HepG2 (cell line): ENCODE measurements around the gene TTC6. TPM values are rescaled to one million over a fixed set of nuclear protein-coding genes. Genes with fewer than 3 reads are reported as not detected.

ENCODE experiments used
- DZIP1 ChIP-seq: sonication (generic); formaldehyde crosslinking; IDR thresholded peaks from 2 replicates; pipeline ENCODE4 v1.5.0; 2020; ENCODE audit warnings: mild to moderate bottlenecking, missing genetic modification reagents
- FOXM1 ChIP-seq: sonication (generic); formaldehyde crosslinking; IDR thresholded peaks from 2 replicates; pipeline ENCODE4 v1.5.0; 2020; ENCODE audit warnings: missing genetic modification reagents
- GFI1 ChIP-seq: sonication (generic); formaldehyde crosslinking; IDR thresholded peaks from 2 replicates; pipeline ENCODE4 v1.5.0; 2020; ENCODE audit warnings: missing genetic modification reagents, mild to moderate bottlenecking, borderline replicate concordance
- HMG20B ChIP-seq: conservative IDR thresholded peaks from 2 replicates; pipeline ENCODE4 v1.6.1; 2016; ENCODE audit warnings: missing genetic modification reagents, missing compliant biosample characterization
- HMGXB4 ChIP-seq, 2 experiments: sonication (generic) in 1 of 2; formaldehyde crosslinking in 1 of 2; IDR thresholded peaks; 2 replicates each; pipeline versions ENCODE4 v1.4.0 to v1.6.1; 2018 to 2020; ENCODE audit warnings: missing genetic modification reagents in 2 of 2, borderline replicate concordance in 1 of 2, low read depth in 1 of 2, mild to moderate bottlenecking in 1 of 2, missing biosample characterization in 1 of 2
- NFIB ChIP-seq: sonication (generic); formaldehyde crosslinking; IDR thresholded peaks from 2 replicates; pipeline ENCODE4 v1.9.0; 2021; ENCODE audit warnings: missing genetic modification reagents, mild to moderate bottlenecking, borderline replicate concordance
- RERE ChIP-seq: IDR thresholded peaks from 2 replicates; pipeline ENCODE4 v1.6.1; 2016; ENCODE audit warnings: low read depth, missing genetic modification reagents, missing compliant biosample characterization
- ZNF629 ChIP-seq: sonication (generic); formaldehyde crosslinking; conservative IDR thresholded peaks from 2 replicates; pipeline ENCODE4 v1.5.0; 2020; ENCODE audit warnings: missing genetic modification reagents
- ZNF883 ChIP-seq: sonication (generic); formaldehyde crosslinking; IDR thresholded peaks from 2 replicates; pipeline ENCODE4 v1.5.1; 2020; ENCODE audit warnings: mild to moderate bottlenecking, missing genetic modification reagents; ENCODE audit errors: not compliant biosample characterization
- polyA plus RNA-seq, 8 experiments: library from polyadenylated mRNA; depleted of rRNA in 3 of 8; stranded (reverse) in 7 of 8; unstranded in 1 of 8; fragments of >200 nt; fragmentation: Illumina TruSeq in 4 of 8; extraction: Trizol in 4 of 8; gene quantifications; 2 replicates each; pipeline versions ENCODE4 v1.2.1 to v1.2.3, GENCODE V29; 2011 to 2016; ENCODE audit warnings: low read depth in 4 of 8, missing spikeins in 1 of 8, mixed read lengths in 1 of 8; ENCODE audit not compliant: insufficient read depth in 1 of 8
- total RNA-seq, 5 experiments: library from RNA; depleted of rRNA; stranded (reverse); fragments of >200 nt; fragmentation: Illumina TruSeq; extraction: Trizol; gene quantifications; 2 replicates each; pipeline ENCODE4 v1.2.3, GENCODE V29; 2016; ENCODE audit warnings: low read depth in 1 of 5

TTC6 gene
- total and polyA plus RNA-seq, 2 of the 13 experiments (the other 11 are each of a cell fraction or from before 2014, with no cell fraction given), result 9.3 to 27.4 TPM

- TF ChIP-seq RERE (CRISPR knock-in tag) (no peak), GFI1 (CRISPR knock-in tag) (no peak), FOXM1 (CRISPR knock-in tag) (0 out of 2 replicates have a peak, but pooled peaks have one; percentile 40), HMGXB4 (CRISPR knock-in tag; IDR thresholded peaks at IDR 0.05; ENCODE audit: borderline replicate concordance in 1 of 2, low read depth in 1 of 2) (no peak), HMG20B (CRISPR knock-in tag) (no peak), ZNF629 (no peak), DZIP1 (CRISPR knock-in tag) (0 out of 2 replicates have a peak, but pooled peaks have one; percentile 32), NFIB (peak; percentile 75; the same call in 1 of the 2 replicates), ZNF883 (CRISPR knock-in tag) (no peak)
- TF ChIP-seq, all 625 proteins: peak for 5
Measured at GRCh38 chr14:37598747-37599506, 3.5 kb downstream of the TTC6 start (continued).
